A549 treated with Hydrocortisone at 1 μM for 4 hours (cell line): ENCODE results near the gene FKBP10. TPM values are rescaled to one million over a fixed set of nuclear protein-coding genes. Genes with fewer than 3 reads are reported as not detected.

Experiments
- total RNA-seq: library from RNA; stranded (reverse); fragments of 200-300 nt; extraction: Qiagen RNA extraction; gene quantifications from 5 replicates; pipeline ENCODE4 v1.2.3, GENCODE V29; 2022

The FKBP10 gene
- 91.4 to 101 TPM (median 101 TPM) in 5 replicates for total RNA-seq

GRCh38 chr17:41812381-41813151, at the start of gene FKBP10:
Gene FKBP10 (plus strand): TSS chr17:41813004. CDS start chr17:41813035, 31 bp downstream.

DNA sequence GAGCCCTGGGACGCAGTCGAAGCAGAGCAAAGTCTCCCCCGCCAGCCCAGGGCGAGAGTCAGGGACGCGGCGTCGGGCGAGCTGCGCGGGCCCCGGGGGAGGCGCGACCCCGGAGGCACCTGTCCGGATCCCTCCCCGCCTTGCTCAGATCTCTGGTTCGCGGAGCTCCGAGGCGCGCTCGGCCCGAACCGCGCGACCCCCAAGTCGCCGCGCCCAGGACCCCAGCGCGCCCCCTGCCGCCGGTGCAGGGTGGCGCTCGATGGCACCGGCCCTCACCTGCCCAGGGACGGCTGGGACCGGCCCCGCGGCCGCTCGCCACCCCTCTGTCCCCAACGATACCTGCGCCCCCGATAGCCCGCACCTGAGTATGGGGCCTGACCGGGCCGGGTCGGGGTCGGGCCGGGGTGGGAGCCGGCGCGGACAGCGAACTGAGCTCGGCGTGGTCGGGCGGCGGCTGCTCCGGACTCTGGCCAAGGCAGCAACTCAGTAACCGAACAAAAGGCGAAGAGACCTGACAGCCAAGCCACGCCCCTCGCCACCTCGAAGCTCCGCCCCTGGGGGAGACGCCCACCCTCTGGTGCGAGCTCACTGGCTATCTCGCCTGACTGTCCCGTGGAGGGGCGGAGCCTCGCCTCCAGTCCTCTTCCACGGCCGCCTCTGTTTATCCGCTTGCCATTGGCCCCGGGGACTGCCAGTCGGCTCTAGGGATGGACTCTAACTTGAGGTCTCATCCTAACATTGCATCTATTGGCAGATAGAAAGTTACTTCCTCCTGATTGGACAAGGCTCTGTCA, 26.4 kb upstream of the FKBP10 start, which contains the start of gene JUP:
Gene JUP (minus strand): TSS at position 485 of the 794 bp plus-strand sequence. CDS start 14,857 bp downstream, outside the sequence.

GRCh38 chr17:41811549-41812380, 1.0 kb upstream of the FKBP10 start, which contains the start of gene P3H4:
Gene P3H4 (minus strand): TSS chr17:41811949. CDS start chr17:41811915, 34 bp downstream.

GRCh38 chr17:41835800-41836549, 23.2 kb downstream of the FKBP10 start, which contains the start of gene NT5C3B:
Gene NT5C3B (minus strand): TSS chr17:41836232. CDS start chr17:41836193, 39 bp downstream.

DNA sequence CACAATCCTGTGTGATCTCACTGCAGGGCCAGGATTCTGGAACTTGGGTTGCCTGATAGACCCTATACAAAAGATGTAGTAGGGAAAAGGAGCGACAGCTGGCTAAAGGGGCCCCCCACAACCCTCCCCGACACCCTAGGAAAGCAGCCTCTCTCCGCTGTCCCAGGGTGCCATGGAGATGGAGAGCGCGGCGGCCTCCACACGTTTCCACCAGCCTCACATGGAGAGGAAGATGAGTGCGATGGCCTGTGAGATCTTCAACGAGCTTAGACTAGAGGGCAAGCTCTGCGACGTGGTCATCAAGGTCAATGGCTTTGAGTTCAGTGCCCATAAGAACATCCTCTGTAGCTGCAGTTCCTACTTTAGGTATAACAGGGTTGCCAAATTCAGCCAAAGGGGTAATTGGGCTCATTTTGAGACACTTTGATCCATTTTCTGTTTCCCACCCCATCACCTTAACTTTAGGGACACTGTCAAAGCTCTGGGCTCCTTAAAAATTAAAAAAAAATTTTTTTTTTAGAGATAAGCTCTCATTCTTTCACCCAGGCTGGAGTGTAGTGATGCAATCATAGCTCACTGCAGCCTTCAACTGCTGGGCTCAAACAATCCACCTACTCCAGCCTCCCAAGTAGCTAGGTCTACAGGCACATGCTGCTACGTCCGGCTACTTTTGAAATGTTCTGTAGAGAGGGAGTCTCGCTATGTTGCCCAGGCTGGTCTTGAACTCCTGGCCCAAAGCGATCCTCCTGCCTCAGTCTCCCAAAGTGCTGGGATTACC, 25.1 kb downstream of the FKBP10 start, which contains the start of gene KLHL10:
Gene KLHL10 (plus strand): TSS at position 65 of the 778 bp plus-strand sequence. CDS start 108 bp downstream, at position 173.

GRCh38 chr17:41864836-41865595, 52.2 kb downstream of the FKBP10 start, which contains the start of gene KLHL11:
Gene KLHL11 (minus strand): TSS chr17:41865423. CDS start chr17:41865370, 53 bp downstream.

Other genes starting within 250 kb of the FKBP10 start
- gene KRT9, start 240.9 kb upstream of the FKBP10 start, total RNA-seq, result not detected in 5 replicates
- 0.08 to 0.17 TPM (median 0.13 TPM) in 4 of 5 replicates, not detected in the other for gene KRT14, start 226.1 kb upstream of the FKBP10 start, total RNA-seq
- 0.51 to 1.3 TPM (median 1.1 TPM) in 5 replicates for gene KRT16, start 200.2 kb upstream of the FKBP10 start, total RNA-seq
- 0.54 to 1.9 TPM (median 0.78 TPM) in 5 replicates for gene KRT17, start 188.4 kb upstream of the FKBP10 start, total RNA-seq
- 1,220 to 1,509 TPM (median 1,323 TPM) in 5 replicates for gene EIF1, start 124.1 kb upstream of the FKBP10 start, total RNA-seq
- 0.38 to 0.59 TPM in 2 of 5 replicates, not detected in the others for gene GAST, start 100.7 kb upstream of the FKBP10 start, total RNA-seq
- gene HAP1, start 78.4 kb upstream of the FKBP10 start, total RNA-seq, result 1.3 to 1.7 TPM (median 1.4 TPM) in 5 replicates
- gene JUP, start 26.3 kb upstream of the FKBP10 start, total RNA-seq, result 95.1 to 120 TPM (median 110 TPM) in 5 replicates
- gene P3H4, start 1.1 kb upstream of the FKBP10 start, total RNA-seq, result 29.4 to 36.0 TPM (median 32.0 TPM) in 5 replicates
- gene NT5C3B, start 23.2 kb downstream of the FKBP10 start, total RNA-seq, result 102 to 111 TPM (median 106 TPM) in 5 replicates
- 0.05 to 0.25 TPM (median 0.10 TPM) in 3 of 5 replicates, not detected in the others for gene KLHL10, start 24.8 kb downstream of the FKBP10 start, total RNA-seq
- gene KLHL11, start 52.4 kb downstream of the FKBP10 start, total RNA-seq, result 2.1 to 5.0 TPM (median 2.9 TPM) in 5 replicates
- 227 to 340 TPM (median 260 TPM) in 5 replicates for gene ACLY, start 105.9 kb downstream of the FKBP10 start, total RNA-seq
- 1.1 to 1.7 TPM (median 1.6 TPM) in 5 replicates for gene ODAD4, start 117.6 kb downstream of the FKBP10 start, total RNA-seq
- gene CNP, start 153.8 kb downstream of the FKBP10 start, total RNA-seq, result 64.1 to 67.9 TPM (median 66.6 TPM) in 5 replicates
- gene DNAJC7, start 204.4 kb downstream of the FKBP10 start, total RNA-seq, result 111 to 114 TPM (median 113 TPM) in 5 replicates
- 40.1 to 51.5 TPM (median 44.0 TPM) in 5 replicates for gene NKIRAS2, start 207.1 kb downstream of the FKBP10 start, total RNA-seq
- 0.53 to 0.92 TPM (median 0.73 TPM) in 5 replicates for gene C17orf113, start 237.6 kb downstream of the FKBP10 start, total RNA-seq